ENCODE data around the gene LIPM.

DNA sequence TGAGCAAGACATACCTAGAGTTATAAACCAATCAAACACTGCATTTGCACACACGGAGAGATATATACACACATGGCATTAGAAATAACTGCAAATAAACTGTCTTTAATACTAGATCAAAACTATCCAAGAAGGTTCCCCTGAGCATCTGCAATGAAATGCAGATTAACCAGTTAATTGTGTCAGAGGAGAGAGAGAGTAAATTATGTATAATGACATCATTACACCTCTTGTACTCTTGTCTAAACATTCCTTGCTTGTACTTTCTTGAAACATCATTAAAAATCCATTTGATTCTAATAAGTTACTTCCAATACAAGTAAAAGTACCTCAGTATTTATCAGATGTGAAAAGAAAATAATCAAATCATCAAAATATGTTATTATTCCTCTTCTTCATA lies 48.2 kb downstream of the LIPM start:
- TF ChIP-seq, protein P1, sequence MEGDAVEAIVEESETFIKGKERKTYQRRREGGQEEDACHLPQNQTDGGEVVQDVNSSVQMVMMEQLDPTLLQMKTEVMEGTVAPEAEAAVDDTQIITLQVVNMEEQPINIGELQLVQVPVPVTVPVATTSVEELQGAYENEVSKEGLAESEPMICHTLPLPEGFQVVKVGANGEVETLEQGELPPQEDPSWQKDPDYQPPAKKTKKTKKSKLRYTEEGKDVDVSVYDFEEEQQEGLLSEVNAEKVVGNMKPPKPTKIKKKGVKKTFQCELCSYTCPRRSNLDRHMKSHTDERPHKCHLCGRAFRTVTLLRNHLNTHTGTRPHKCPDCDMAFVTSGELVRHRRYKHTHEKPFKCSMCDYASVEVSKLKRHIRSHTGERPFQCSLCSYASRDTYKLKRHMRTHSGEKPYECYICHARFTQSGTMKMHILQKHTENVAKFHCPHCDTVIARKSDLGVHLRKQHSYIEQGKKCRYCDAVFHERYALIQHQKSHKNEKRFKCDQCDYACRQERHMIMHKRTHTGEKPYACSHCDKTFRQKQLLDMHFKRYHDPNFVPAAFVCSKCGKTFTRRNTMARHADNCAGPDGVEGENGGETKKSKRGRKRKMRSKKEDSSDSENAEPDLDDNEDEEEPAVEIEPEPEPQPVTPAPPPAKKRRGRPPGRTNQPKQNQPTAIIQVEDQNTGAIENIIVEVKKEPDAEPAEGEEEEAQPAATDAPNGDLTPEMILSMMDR (IDR thresholded peaks at IDR 0.05), result no peak
- TF ChIP-seq POLR2A (IDR thresholded peaks at IDR 0.05), result no peak
